GM04504 (cell line): ENCODE data around the gene FBXO40.

Experiments
- DNase-seq: peaks from one replicate; pipeline ENCODE4 v3.0.0-alpha.2; 2012; ENCODE audit warnings: low read depth

Gene FBXO40

DNA sequence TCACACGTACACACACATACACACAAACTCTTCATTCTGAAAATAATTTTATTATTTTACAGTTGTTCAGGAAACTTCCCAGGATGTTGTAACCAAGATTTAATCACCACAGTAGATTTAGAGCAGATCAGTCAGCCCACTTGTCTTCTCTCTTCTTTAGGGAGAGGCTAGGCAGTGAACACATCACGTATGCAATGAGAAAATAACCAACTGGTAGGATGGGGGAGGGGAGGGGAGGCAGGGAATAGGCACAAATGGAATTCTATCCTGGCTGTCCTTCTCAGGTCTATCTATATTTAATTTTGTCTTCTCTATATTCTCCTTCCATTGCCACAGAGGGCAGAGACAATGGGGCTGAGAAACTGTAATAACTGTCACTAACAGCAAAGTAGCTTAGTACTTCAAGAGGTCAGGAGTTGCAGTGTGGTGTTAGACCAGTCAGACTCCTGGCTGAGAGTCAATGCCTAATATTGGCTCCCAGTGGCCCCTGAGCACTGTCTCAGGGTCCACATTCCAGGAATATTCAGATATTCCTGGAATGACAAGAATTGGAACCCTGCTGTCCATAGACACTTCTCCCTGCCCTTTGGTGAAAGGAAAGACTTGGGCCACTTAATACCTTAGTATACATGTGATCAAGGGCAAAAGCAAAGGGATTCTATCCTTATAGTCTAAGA lies 70.1 kb downstream of the FBXO40 start:
- no peak for DNase-seq

DNA sequence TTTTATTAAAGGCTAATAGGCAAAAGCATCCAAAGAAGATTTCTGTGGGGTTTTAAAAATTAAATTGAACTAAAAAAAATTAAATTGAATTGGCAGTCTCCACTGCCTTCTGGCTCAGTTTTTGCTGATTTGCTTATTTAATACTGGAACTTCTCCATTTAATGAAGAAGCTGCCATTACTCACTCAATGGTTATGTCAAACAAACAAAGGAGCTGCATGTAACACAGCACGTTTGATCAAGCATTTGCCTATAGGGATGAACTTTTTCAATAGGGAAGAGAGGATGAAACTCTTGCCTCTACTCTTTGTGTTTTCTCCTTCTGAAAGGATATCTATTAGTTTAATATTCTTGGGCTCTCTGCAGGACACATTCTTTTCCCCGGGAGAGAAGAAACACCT lies 72.3 kb downstream of the FBXO40 start:
- no peak for DNase-seq

DNA sequence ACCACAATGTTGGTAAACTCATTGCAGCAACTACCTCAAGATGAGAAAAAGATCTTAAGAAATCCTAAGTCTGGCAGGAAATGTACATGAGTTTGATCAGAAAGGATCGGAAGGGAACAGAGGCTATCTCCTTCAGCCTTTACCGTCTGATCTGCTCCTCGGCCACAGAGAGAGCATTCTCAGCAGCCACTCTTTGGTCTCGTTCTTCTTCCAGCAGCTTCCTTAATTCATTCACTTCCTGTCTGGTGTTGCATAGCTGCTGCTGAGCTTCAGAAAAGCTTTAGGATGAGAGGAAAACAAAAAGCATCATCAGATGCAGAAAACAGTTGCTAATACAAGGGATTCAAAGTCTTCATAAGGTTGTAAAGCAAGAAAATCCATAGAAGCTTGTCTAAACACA lies 74.2 kb downstream of the FBXO40 start:
- no peak for DNase-seq

DNA sequence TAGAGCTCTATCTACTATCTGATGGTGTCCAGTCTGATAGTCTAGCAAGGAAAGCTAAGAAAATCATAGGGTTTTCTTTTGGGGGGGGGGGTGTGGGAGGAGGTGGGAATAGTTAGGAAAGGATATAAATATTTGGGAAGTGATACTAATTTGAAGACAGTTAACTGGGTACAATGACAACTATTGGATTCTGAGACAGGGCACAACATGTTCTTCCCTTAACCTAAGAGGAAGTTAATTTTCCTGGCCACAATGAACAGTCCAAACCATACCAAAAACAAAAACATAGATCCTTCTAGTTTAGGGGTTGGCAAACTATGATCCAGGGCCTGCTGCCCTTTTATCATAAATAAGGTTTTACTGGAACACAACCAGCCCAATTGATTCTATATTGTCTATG lies 77.5 kb downstream of the FBXO40 start:
- no peak for DNase-seq

DNA sequence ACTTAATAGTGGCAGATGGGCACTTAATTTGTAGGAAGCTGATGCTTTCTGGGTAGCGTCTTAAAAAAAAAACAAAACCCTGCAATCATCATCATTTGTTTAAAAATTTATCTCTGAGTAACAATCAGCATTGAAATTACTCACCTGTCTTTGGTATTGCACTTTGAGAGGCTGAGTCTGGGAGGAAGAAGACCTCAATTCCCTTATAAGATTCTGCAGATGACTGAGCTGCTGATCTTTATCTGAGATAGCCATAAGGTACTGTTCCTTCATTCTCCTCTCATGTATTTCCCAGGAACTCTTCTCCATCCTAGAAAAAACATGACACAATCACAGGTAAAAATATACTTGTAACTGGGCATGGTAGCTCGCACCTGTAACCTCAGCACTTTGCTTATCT lies 84.0 kb downstream of the FBXO40 start:
- no peak for DNase-seq
